GM06990 (cell line): Measurements from ENCODE around the gene RAP1GDS1.

ENCODE experiments used
- DNase-seq: peaks from one replicate; pipeline ENCODE4 v3.0.0-alpha.2; 2011; ENCODE audit not compliant: insufficient read length; ENCODE audit errors: extremely low read depth
- H3K27me3 ChIP-seq: replicated peaks from 2 replicates; pipeline ENCODE4 v1.6.0; 2011; ENCODE audit warnings: low read length; ENCODE audit not compliant: control insufficient read depth, insufficient read depth
- H3K36me3 ChIP-seq: 2 replicates; pipeline ENCODE4 v1.5.1; 2011; ENCODE audit warnings: low read length; ENCODE audit not compliant: control insufficient read depth, insufficient read depth
- H3K4me3 ChIP-seq: replicated peaks from 2 replicates; pipeline ENCODE4 v1.5.1; 2011; ENCODE audit warnings: low read depth, mild to moderate bottlenecking, control low read depth, low read length
- TF ChIP-seq, protein P1 (sequence below): IDR thresholded peaks from 2 replicates; pipeline ENCODE4 v1.5.1; 2011; ENCODE audit warnings: low read length, control low read depth, mild to moderate bottlenecking, inconsistent platforms; ENCODE audit not compliant: insufficient read depth, poor library complexity, severe bottlenecking

RAP1GDS1 gene

DNA sequence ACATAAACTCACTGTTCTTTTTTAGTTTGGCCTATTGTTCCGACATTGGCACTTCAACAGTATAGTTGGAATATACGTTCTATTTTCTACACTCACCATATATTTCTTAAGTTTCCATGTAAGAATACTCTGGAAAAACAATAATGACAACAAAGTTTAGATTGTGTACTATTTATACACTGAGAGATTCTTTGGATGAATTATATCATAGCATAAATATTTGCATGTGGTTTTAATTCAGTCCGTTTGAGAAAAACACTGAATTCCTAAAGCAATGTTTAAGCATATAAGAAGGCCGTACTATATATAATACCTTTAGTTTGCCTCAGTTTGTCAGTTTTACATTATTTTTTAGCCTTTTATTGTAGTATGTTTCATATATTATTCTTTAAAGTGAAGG, 82.4 kb downstream of the RAP1GDS1 start:
- DNase-seq: no peak

DNA sequence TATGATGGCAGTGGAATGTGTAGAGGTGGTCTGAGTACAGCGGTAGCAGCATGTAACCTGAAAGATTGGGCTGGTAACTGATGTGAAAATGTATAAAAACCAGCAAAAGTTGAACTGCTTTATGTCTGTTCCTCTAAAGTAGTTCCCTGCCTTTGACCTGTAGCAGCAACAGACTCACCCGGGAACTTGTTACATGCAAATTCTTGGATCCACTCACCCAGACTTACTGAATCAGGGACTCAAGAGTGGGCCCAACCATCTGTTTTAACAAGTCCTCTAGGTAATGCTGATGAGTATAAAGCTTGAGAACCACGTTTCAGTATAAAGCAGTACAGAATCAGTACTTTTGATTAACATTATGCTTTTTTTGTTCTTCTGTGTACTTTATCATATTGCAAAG, 84.7 kb downstream of the RAP1GDS1 start:
- H3K27me3 ChIP-seq: no peaks in the 10 kb centered on the region
- TF ChIP-seq, protein P1, sequence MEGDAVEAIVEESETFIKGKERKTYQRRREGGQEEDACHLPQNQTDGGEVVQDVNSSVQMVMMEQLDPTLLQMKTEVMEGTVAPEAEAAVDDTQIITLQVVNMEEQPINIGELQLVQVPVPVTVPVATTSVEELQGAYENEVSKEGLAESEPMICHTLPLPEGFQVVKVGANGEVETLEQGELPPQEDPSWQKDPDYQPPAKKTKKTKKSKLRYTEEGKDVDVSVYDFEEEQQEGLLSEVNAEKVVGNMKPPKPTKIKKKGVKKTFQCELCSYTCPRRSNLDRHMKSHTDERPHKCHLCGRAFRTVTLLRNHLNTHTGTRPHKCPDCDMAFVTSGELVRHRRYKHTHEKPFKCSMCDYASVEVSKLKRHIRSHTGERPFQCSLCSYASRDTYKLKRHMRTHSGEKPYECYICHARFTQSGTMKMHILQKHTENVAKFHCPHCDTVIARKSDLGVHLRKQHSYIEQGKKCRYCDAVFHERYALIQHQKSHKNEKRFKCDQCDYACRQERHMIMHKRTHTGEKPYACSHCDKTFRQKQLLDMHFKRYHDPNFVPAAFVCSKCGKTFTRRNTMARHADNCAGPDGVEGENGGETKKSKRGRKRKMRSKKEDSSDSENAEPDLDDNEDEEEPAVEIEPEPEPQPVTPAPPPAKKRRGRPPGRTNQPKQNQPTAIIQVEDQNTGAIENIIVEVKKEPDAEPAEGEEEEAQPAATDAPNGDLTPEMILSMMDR: no peak
- H3K36me3 ChIP-seq: no peaks in the 10 kb centered on the region
- no peak for DNase-seq
- no peak overlapping the region for H3K4me3 ChIP-seq

More for the DNA sequence above, 82.4 kb downstream of the RAP1GDS1 start:
- TF ChIP-seq, protein P1: no peak
- no peaks in the 10 kb centered on the region for H3K27me3 ChIP-seq
- no peaks in the 10 kb centered on the region for H3K36me3 ChIP-seq
- no peak overlapping the region for H3K4me3 ChIP-seq

DNA sequence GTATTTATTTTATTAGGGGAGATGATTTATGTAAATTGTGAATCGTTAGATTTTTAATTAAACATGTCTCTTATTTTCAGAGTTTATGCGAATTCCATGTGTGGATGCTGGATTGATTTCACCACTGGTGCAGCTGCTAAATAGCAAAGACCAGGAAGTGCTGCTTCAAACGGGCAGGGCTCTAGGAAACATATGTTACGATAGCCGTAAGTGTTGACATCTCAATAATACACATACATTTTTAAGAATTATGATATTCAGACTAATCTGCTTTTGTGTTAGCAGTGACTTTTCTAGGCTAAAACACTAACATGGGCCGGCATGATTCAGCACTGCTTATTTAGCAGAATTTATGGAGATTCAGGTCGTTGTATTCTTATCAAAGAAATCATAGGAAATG, 91.2 kb downstream of the RAP1GDS1 start:
- Histone ChIP-seq H3K36me3 (no peaks in the 10 kb centered on the region), H3K27me3 (no peaks in the 10 kb centered on the region), H3K4me3 (no peak overlapping the region)
- TF ChIP-seq, protein P1: no peak
- DNase-seq: no peak

DNA sequence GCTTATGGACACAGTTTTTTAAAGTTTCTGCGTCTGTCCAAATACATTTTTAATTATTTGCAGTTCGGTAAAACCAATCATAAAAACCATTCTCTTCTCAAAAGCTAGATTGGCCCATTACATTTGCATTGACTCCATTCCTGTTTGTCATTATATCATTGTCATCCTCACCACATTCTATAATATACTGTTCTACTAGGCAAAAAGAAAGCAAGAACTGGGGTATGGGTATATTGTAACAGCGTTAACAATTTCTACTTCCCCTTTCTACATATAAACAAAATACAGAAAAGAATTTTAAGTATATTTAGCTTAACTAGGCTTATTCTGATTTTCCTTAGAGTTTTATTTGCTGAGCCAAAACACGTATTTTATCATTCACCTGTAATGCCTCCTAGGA, 91.8 kb downstream of the RAP1GDS1 start:
- no peak for DNase-seq
- no peaks in the 10 kb centered on the region for H3K36me3 ChIP-seq
- no peak overlapping the region for H3K4me3 ChIP-seq
- no peaks in the 10 kb centered on the region for H3K27me3 ChIP-seq
- TF ChIP-seq, protein P1: no peak

DNA sequence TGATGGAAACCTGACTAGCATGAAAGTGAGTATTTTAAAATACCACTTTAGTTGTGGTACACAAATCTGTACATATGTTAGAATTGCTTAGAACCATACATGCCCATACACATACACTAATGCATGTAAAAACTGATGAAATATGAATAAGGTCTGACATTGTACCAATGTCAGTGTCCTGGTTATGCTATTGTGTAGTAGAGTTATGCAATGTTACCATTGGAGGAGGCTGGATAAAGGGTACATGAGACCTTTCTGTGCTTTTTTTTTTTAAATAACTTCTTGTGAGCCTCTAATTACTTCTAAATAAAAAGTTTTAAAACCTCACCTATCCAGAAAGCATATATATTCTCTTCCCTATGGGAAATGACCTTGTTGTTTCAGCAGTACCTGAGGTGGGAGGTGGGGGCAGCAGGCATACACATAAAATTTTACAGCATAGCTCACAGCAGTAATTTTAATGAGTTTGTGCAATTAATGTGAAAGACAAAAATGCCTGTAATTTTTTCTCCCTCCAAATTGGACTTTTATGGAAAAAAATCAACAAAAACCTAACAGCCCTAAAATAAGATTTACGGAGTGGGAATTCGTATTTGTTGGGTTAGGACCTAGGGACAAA, 97.6 kb downstream of the RAP1GDS1 start:
- Histone ChIP-seq H3K4me3 (no peak overlapping the region), H3K36me3 (no peaks in the 10 kb centered on the region), H3K27me3 (no peaks in the 10 kb centered on the region)
- DNase-seq: no peak
- TF ChIP-seq, protein P1: no peak

DNA sequence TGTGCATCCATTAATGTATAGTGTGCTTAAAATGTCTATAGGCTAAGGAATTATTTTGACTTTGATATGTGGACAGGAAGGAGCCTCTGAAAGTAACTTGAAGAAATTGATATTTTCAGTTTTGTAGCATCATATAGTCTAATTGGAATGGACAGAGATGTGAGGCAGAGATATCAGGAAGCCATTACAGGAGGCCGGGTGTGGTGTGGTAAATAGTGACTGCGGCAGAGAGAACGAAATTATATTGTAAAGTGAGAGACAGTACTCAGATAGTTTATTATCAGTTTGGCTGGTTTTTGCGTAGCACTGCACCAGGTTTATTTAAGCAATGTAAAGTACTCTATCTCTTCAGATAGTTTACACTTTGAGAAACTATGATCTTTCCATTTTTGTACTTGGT, 98.5 kb downstream of the RAP1GDS1 start:
- Histone ChIP-seq H3K36me3 (no peaks in the 10 kb centered on the region), H3K27me3 (no peaks in the 10 kb centered on the region), H3K4me3 (no peak overlapping the region)
- TF ChIP-seq, protein P1: no peak
- no peak for DNase-seq
